ENCODE measurements around the gene ZNF467. TPM values are rescaled to one million over a fixed set of nuclear protein-coding genes. Genes with fewer than 3 reads are reported as not detected.
A peak's percentile ranks its signal among the peaks of the same experiment; 100 is the strongest.

Gene ZNF467
- total RNA-seq, 1 experiment from 2014 or later = 3.5 TPM

GRCh38 chr7:149741629-149742028 lies 31.8 kb downstream of the ZNF467 start:
- CTCF ChIA-PET = interaction anchor here (0.6 to 1.4 kb wide), 6 partner anchors 9 to 116 kb away, joined by 3 to 37 read pairs (median 6); no protein-coding TSS in a partner anchor
- peak; percentile 16 for DNase-seq (ENCODE audit: low spot score)
- no TSS peak for BruUV-seq (replicated peaks)
- H3K4me1 ChIP-seq (ENCODE audit: insufficient read depth, low read length, poor library complexity, severe bottlenecking) = peaks cover 10% of the 10 kb centered on the region
- H3K9me3 ChIP-seq (ENCODE audit: low read depth, low read length, poor library complexity, severe bottlenecking) = no peaks in the 10 kb centered on the region
- POLR2A ChIA-PET (ENCODE audit: low non-redundant PET) = interaction anchor here (1.5 kb wide), 1 partner anchor 71 kb away, joined by 6 read pairs; no protein-coding TSS in a partner anchor
- no peaks in the 10 kb centered on the region for H3K36me3 ChIP-seq (ENCODE audit: insufficient read depth, low read length, poor library complexity, severe bottlenecking)
- TF ChIP-seq EZH2 (IDR thresholded peaks at IDR 0.05; ENCODE audit: borderline replicate concordance, low read depth, low read length, poor library complexity, severe bottlenecking) (no peak), CTCF (conservative IDR thresholded peaks at IDR 0.05; ENCODE audit: low read depth, low read length) (no peak)
- no peaks in the 10 kb centered on the region for H3K27me3 ChIP-seq (replicated peaks; ENCODE audit: insufficient read depth, low read depth, low read length, poor library complexity)
- no peak overlapping the region for H3K27ac ChIP-seq (ENCODE audit: low read depth, low read length, poor library complexity, severe bottlenecking)
- H3K4me3 ChIP-seq (ENCODE audit: low read depth, low read length, poor library complexity, severe bottlenecking) = peak overlapping the region; percentile 39
- intact Hi-C loops (cut with micrococcal nuclease; ENCODE audit: unreplicated experiment) = loop anchor here (1.0 kb wide), 1 partner anchor 79 kb away; no protein-coding TSS in a partner anchor

DNA sequence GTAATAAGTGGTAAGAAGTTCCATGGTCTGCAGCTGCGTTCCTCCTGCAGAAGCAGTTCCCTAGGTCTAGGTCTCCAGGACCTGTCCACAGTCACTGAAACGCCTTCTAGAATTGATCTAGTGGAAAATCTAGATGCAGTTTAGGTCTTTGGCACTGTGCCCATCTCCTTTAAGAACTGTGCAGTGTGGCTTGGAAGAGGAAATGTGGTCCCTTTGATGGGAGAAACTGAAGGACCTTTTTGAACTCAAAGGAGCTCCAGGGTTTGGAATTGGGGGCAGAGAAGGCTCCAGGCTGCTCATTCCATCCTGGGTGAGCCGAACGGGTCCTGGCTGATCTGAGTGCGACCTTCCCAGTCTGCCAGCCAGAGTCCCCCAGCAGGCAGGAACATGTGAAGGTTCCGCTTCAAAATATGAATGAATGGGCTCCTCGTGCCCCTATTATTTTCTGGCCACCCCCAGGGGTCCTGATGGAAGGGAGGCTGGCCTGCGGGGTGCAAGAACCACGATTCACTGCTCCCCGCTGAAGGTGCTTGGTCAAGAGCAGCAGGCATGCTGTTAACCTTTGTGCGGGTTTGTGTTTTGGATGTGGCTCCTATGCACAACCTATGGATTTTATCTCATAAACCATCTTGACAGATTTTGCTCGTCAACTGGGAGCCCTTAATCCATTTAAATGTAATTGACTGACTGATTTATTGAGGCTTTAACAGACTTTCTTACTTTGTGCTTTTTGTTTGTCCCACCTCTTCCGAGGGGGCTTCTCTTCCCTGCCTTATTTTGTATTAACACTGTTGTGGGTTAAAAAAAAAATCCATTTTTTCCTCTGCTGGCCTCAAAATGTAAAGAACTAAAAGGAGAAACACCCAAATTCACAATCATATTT lies 36.7 kb downstream of the ZNF467 start:
- H3K27me3 ChIP-seq (replicated peaks; ENCODE audit: insufficient read depth, low read depth, low read length, poor library complexity) = no peaks in the 10 kb centered on the region
- intact Hi-C loops (cut with micrococcal nuclease; ENCODE audit: unreplicated experiment) = no loop called here
- H3K27ac ChIP-seq (ENCODE audit: low read depth, low read length, poor library complexity, severe bottlenecking) = no peak overlapping the region
- peaks cover 13% of the 10 kb centered on the region for H3K4me1 ChIP-seq (ENCODE audit: insufficient read depth, low read length, poor library complexity, severe bottlenecking)
- H3K36me3 ChIP-seq (ENCODE audit: insufficient read depth, low read length, poor library complexity, severe bottlenecking) = no peaks in the 10 kb centered on the region
- no peak for DNase-seq (ENCODE audit: low spot score)
- no peaks in the 10 kb centered on the region for H3K9me3 ChIP-seq (ENCODE audit: low read depth, low read length, poor library complexity, severe bottlenecking)
- ChIA-PET POLR2A (ENCODE audit: low non-redundant PET) (no interaction called here), CTCF (no interaction called here)
- TF ChIP-seq CTCF (conservative IDR thresholded peaks at IDR 0.05; ENCODE audit: low read depth, low read length) (no peak), EZH2 (IDR thresholded peaks at IDR 0.05; ENCODE audit: borderline replicate concordance, low read depth, low read length, poor library complexity, severe bottlenecking) (no peak)
- H3K4me3 ChIP-seq (ENCODE audit: low read depth, low read length, poor library complexity, severe bottlenecking) = no peak overlapping the region
- BruUV-seq (replicated peaks) = no TSS peak

DNA sequence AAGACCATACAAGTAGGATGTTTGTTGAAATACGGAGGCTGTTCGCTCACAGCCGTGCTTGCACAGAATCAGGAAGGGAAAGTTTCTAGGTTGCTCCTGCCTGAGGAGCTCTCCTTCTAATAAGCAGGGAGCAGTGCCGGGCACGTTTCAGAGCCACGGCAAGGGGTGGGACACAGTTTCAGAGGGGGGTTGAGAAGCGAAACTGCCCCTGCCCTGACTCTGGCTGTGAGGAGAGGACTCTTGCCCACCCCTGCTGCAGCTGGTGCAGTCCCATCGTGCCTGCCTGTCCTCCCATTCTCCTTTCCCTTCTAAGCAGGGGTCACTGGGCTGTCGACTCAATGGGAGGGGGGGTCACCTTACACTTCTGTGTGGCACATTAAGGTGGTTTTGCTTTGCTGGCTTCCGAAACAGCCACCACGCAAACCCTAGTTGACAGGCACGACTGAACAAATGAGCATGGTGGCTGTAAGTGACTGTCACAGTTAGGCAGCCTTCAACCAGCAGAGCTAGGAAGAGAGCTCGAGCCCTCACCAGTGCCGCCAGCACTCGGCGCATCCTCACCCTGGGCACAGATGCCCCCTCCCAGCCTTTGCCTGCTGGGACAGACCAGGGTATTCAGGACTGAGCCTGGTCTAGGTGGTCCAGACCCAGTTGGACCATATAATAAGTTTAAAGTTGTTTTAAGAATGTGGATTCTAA lies 37.5 kb downstream of the ZNF467 start:
- no peaks in the 10 kb centered on the region for H3K36me3 ChIP-seq (ENCODE audit: insufficient read depth, low read length, poor library complexity, severe bottlenecking)
- no peak for DNase-seq (ENCODE audit: low spot score)
- ChIA-PET POLR2A (ENCODE audit: low non-redundant PET) (no interaction called here), CTCF (no interaction called here)
- no peak for TF ChIP-seq CTCF (conservative IDR thresholded peaks at IDR 0.05; ENCODE audit: low read depth, low read length)
- no peak for TF ChIP-seq EZH2 (IDR thresholded peaks at IDR 0.05; ENCODE audit: borderline replicate concordance, low read depth, low read length, poor library complexity, severe bottlenecking)
- BruUV-seq (replicated peaks) = no TSS peak
- H3K4me3 ChIP-seq (ENCODE audit: low read depth, low read length, poor library complexity, severe bottlenecking) = no peak overlapping the region
- no peaks in the 10 kb centered on the region for H3K27me3 ChIP-seq (replicated peaks; ENCODE audit: insufficient read depth, low read depth, low read length, poor library complexity)
- peaks cover 12% of the 10 kb centered on the region for H3K4me1 ChIP-seq (ENCODE audit: insufficient read depth, low read length, poor library complexity, severe bottlenecking)
- intact Hi-C loops (cut with micrococcal nuclease; ENCODE audit: unreplicated experiment) = no loop called here
- no peaks in the 10 kb centered on the region for H3K9me3 ChIP-seq (ENCODE audit: low read depth, low read length, poor library complexity, severe bottlenecking)
- H3K27ac ChIP-seq (ENCODE audit: low read depth, low read length, poor library complexity, severe bottlenecking) = no peak overlapping the region
